ENCODE measurements around the gene IQSEC1.

DNA sequence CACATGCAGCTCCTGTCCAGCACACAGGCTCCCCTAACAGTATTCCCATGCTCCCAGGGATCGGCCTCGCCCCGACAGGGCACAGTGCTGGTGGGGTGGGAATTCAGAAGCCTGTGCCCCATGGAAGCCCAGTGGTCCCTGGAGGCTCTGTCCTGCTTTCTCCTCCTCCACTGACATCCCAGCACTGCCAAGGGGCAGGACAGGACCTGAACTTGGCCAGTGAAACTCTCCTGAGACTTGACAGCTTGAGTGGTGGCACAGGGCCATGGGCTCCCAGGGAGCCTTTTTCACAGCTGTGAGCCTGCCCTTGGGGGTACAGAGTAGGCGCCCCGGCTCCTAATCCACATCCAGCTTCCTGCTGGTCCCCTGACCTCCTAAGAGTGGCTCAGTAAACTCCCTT, 38.4 kb downstream of the IQSEC1 start:
- TF ChIP-seq POLR2A (IDR thresholded peaks at IDR 0.05), result no peak
- TF ChIP-seq, protein P1, sequence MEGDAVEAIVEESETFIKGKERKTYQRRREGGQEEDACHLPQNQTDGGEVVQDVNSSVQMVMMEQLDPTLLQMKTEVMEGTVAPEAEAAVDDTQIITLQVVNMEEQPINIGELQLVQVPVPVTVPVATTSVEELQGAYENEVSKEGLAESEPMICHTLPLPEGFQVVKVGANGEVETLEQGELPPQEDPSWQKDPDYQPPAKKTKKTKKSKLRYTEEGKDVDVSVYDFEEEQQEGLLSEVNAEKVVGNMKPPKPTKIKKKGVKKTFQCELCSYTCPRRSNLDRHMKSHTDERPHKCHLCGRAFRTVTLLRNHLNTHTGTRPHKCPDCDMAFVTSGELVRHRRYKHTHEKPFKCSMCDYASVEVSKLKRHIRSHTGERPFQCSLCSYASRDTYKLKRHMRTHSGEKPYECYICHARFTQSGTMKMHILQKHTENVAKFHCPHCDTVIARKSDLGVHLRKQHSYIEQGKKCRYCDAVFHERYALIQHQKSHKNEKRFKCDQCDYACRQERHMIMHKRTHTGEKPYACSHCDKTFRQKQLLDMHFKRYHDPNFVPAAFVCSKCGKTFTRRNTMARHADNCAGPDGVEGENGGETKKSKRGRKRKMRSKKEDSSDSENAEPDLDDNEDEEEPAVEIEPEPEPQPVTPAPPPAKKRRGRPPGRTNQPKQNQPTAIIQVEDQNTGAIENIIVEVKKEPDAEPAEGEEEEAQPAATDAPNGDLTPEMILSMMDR (IDR thresholded peaks at IDR 0.05), result no peak

Data from lower leg skin (tissue), 3 donors.